Urinary bladder (tissue), 4 donors: Measurements from ENCODE around the gene TNS3. TPM values are rescaled to one million over a fixed set of nuclear protein-coding genes. Genes with fewer than 3 reads are reported as not detected.
A peak's percentile ranks its signal among the peaks of the same experiment; 100 is the strongest.

ENCODE experiments used
- DNase-seq: peaks from one replicate; pipeline ENCODE4 v3.0.0-alpha.2; 2015; ENCODE audit errors: extremely low spot score
- H3K27ac ChIP-seq: one replicate; pipeline ENCODE4 v1.5.1; 2013; ENCODE audit warnings: low read depth, mild to moderate bottlenecking, moderate library complexity
- H3K36me3 ChIP-seq: one replicate; pipeline ENCODE4 v1.6.1; 2013; ENCODE audit warnings: mild to moderate bottlenecking, moderate library complexity; ENCODE audit not compliant: insufficient read depth
- H3K4me1 ChIP-seq: one replicate; pipeline ENCODE4 v1.6.1; 2013; ENCODE audit warnings: mild to moderate bottlenecking, moderate library complexity; ENCODE audit not compliant: insufficient read depth
- H3K4me3 ChIP-seq: one replicate; pipeline ENCODE4 v1.5.1; 2013; ENCODE audit warnings: low read depth, low read length
- WGBS: extraction: QIAGEN DNeasy Blood & Tissue Kit; methylation state at CpG from one replicate; pipeline ENCODE4 v1.1.7; 2013; 5-methylcytosine and 5-hydroxymethylcytosine counted together
- polyA plus RNA-seq: library from polyadenylated mRNA; stranded (reverse); fragments of 200-250 nt; gene quantifications from one replicate; pipeline ENCODE4 v1.2.3, GENCODE V29; 2013
- total RNA-seq: library from RNA; depleted of rRNA; stranded (reverse); fragments of >200 nt; gene quantifications from one replicate; pipeline ENCODE4 v1.2.3, GENCODE V29; 2014
- donor health status: healthy with polysubstance abuse.
- donor health status: healthy.

Gene TNS3
- total and polyA plus RNA-seq, 2 donors = 15.5 to 71.3 TPM

- H3K36me3 ChIP-seq = no peaks in the 10 kb centered on the region
- H3K4me3 ChIP-seq = no peak overlapping the region
- no peak for DNase-seq
- WGBS = 98% methylated on average over 7 of the region's 7 CpGs
- H3K4me1 ChIP-seq = no peaks in the 10 kb centered on the region
- H3K27ac ChIP-seq = no peak overlapping the region
Observed at GRCh38 chr7:47281966-47282643, 299.8 kb downstream of the TNS3 start.

- WGBS = 86% methylated on average over 3 of the region's 3 CpGs
- Histone ChIP-seq H3K36me3 (no peaks in the 10 kb centered on the region), H3K4me3 (no peak overlapping the region), H3K4me1 (no peaks in the 10 kb centered on the region), H3K27ac (no peak overlapping the region)
- DNase-seq = no peak
Observed at GRCh38 chr7:47281161-47281560, 300.8 kb downstream of the TNS3 start.

- H3K36me3 ChIP-seq = no peaks in the 10 kb centered on the region
- no peak overlapping the region for H3K4me3 ChIP-seq
- 89% methylated on average over 4 of the region's 4 CpGs for WGBS
- H3K4me1 ChIP-seq = no peaks in the 10 kb centered on the region
- H3K27ac ChIP-seq = no peak overlapping the region
- DNase-seq = no peak
Observed at GRCh38 chr7:47280114-47280513, 301.8 kb downstream of the TNS3 start.

- Histone ChIP-seq H3K4me3 (no peak overlapping the region), H3K27ac (no peak overlapping the region), H3K36me3 (no peaks in the 10 kb centered on the region), H3K4me1 (no peaks in the 10 kb centered on the region)
- WGBS = 94% methylated on average over 6 of the region's 6 CpGs
- no peak for DNase-seq
Observed at GRCh38 chr7:47278043-47278442, 303.9 kb downstream of the TNS3 start.

- no peak for DNase-seq
- Histone ChIP-seq H3K27ac (no peak overlapping the region), H3K4me3 (no peak overlapping the region), H3K4me1 (no peaks in the 10 kb centered on the region), H3K36me3 (no peaks in the 10 kb centered on the region)
- 93% methylated on average over 20 of the region's 20 CpGs for WGBS
Observed at GRCh38 chr7:47277321-47277781, 304.6 kb downstream of the TNS3 start.

- H3K4me1 ChIP-seq = no peaks in the 10 kb centered on the region
- no peak overlapping the region for H3K27ac ChIP-seq
- no peaks in the 10 kb centered on the region for H3K36me3 ChIP-seq
- no peak overlapping the region for H3K4me3 ChIP-seq
- no peak for DNase-seq
- 95% methylated on average over 6 of the region's 6 CpGs for WGBS
Observed at GRCh38 chr7:47273974-47274766, 307.7 kb downstream of the TNS3 start.

GRCh38 chr7:47273088-47273487 is 308.8 kb downstream of the TNS3 start:
- 95% methylated on average over 4 of the region's 4 CpGs for WGBS

GRCh38 chr7:47271749-47272148 is 310.2 kb downstream of the TNS3 start:
- Histone ChIP-seq H3K4me1 (no peaks in the 10 kb centered on the region), H3K27ac (no peak overlapping the region), H3K36me3 (no peaks in the 10 kb centered on the region), H3K4me3 (no peak overlapping the region)
- 85% methylated on average over 3 of the region's 3 CpGs for WGBS
- DNase-seq = no peak

More at GRCh38 chr7:47273088-47273487, 308.8 kb downstream of the TNS3 start:
- H3K36me3 ChIP-seq = no peaks in the 10 kb centered on the region
- H3K4me3 ChIP-seq = no peak overlapping the region
- H3K4me1 ChIP-seq = no peaks in the 10 kb centered on the region
- H3K27ac ChIP-seq = no peak overlapping the region
- no peak for DNase-seq

GRCh38 chr7:47268851-47269836 is 312.8 kb downstream of the TNS3 start:
- DNase-seq = no peak
- no peak overlapping the region for H3K4me3 ChIP-seq
- no peak overlapping the region for H3K27ac ChIP-seq
- H3K4me1 ChIP-seq = no peaks in the 10 kb centered on the region
- H3K36me3 ChIP-seq = no peaks in the 10 kb centered on the region
- WGBS = 79% methylated on average over 7 of the region's 7 CpGs

GRCh38 chr7:47267346-47267745 is 314.6 kb downstream of the TNS3 start:
- 94% methylated on average over 7 of the region's 7 CpGs for WGBS
- no peak for DNase-seq
- Histone ChIP-seq H3K4me3 (no peak overlapping the region), H3K27ac (no peak overlapping the region), H3K4me1 (no peaks in the 10 kb centered on the region), H3K36me3 (no peaks in the 10 kb centered on the region)

- no peak overlapping the region for H3K27ac ChIP-seq
- DNase-seq = no peak
- H3K36me3 ChIP-seq = no peaks in the 10 kb centered on the region
- WGBS = 83% methylated on average over 6 of the region's 6 CpGs
- no peaks in the 10 kb centered on the region for H3K4me1 ChIP-seq
- no peak overlapping the region for H3K4me3 ChIP-seq
Observed at GRCh38 chr7:47266799-47267198, 315.1 kb downstream of the TNS3 start.

GRCh38 chr7:47266131-47266706 is 315.7 kb downstream of the TNS3 start:
- 20% methylated on average over 7 of the region's 7 CpGs for WGBS
- H3K27ac ChIP-seq = no peak overlapping the region

GRCh38 chr7:47265621-47266020 is 316.3 kb downstream of the TNS3 start:
- WGBS = 94% methylated on average over 4 of the region's 4 CpGs
- H3K36me3 ChIP-seq = no peaks in the 10 kb centered on the region
- no peak overlapping the region for H3K4me3 ChIP-seq
- H3K4me1 ChIP-seq = no peaks in the 10 kb centered on the region
- no peak for DNase-seq
- H3K27ac ChIP-seq = no peak overlapping the region

More at GRCh38 chr7:47266131-47266706, 315.7 kb downstream of the TNS3 start:
- H3K4me1 ChIP-seq = no peaks in the 10 kb centered on the region
- H3K4me3 ChIP-seq = no peak overlapping the region
- H3K36me3 ChIP-seq = no peaks in the 10 kb centered on the region
- DNase-seq = peak; percentile 57
